CD4-positive, alpha-beta T cell treated with Interleukin-17A for 1 hour (primary cell): Measurements from ENCODE around the gene UMODL1.

ENCODE experiments used
- DNase-seq: peaks from one replicate; pipeline ENCODE4 v3.0.0-alpha.2; 2020

Gene UMODL1

GRCh38 chr21:42141643-42142042, 70.5 kb downstream of the UMODL1 start:
- no peak for DNase-seq

- no peak for DNase-seq
Observed at GRCh38 chr21:42142141-42142540, 71.0 kb downstream of the UMODL1 start.

DNA sequence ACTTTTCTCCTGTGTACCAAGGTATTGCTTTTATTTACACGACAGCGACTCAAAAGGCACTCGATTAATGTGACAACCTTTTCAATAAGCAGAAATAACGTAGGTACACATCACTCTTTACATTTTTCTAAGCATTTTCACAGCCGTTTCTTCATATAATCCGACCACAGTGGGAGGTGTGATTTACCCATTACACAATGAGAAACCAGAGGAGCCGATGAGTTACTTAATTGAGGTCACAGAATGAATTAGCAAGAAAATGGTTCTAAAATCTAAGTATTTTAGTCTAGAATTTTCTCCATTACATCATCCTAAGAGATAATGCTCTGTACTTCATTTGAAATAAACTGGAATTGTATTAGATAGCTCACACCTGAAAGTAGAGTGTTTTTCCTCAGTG, 71.5 kb downstream of the UMODL1 start:
- no peak for DNase-seq

- no peak for DNase-seq
Observed at GRCh38 chr21:42143111-42143510, 72.0 kb downstream of the UMODL1 start.

DNA sequence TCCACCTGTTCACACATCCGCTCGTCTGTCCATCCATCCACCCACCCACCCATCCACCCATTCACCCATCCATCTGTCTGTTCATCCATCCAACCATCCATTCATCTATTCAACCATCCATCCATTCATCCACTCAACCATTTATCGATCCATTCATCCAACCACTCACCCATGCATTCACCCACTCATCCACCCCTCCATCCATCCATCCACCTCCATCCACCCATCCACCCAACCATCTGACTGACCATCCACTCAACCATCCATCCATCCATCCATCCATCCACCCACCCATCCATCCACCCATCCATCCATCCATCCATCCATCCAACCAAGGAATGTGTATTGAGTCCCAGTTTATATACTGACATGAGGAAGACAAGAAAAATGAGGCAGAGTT, 73.1 kb downstream of the UMODL1 start:
- no peak for DNase-seq

DNA sequence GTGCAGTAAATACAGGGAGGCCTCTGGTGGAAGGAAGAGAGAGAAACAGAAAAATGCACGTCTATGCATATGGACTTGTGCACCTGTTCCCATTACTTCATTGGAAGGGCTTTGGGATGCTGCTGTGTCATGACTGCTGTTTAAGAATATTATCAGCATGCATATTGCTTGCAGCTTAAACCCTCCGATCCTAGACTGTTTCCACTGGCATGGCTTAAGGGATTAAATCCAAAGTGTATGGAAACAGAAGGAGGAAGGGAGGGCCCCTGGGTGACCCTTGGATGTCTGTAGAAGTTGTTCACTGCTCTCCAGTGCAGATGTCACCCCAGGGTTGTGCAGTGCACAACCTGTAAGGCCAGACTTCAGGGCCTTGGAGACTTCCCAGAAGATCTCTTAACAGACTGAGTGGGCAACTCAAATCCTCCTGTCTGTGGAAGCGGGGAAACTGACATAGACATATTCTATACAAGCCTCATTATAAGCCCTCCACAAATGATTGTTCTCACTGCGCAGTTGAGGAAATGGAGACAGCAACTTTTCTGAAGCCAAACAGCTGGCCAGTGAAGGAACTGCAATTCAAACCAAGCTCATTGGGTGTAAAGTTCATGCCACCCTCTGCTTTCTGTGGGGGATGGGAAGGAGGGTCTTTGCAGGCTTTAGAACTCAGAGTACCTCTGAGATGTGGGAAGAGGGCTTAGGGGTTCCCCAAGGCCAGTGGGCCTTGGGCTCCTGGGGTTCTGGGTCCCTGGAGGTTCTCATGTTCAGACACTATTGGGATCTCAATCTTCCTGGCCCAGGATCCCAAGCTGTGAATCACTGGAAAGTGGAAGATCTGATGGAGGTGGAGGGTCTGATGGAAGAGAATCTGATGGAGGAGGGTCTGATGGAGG, 73.8 kb downstream of the UMODL1 start:
- no peak for DNase-seq

- DNase-seq, result peak; percentile 78
Observed at GRCh38 chr21:42145569-42146272, 74.6 kb downstream of the UMODL1 start.

DNA sequence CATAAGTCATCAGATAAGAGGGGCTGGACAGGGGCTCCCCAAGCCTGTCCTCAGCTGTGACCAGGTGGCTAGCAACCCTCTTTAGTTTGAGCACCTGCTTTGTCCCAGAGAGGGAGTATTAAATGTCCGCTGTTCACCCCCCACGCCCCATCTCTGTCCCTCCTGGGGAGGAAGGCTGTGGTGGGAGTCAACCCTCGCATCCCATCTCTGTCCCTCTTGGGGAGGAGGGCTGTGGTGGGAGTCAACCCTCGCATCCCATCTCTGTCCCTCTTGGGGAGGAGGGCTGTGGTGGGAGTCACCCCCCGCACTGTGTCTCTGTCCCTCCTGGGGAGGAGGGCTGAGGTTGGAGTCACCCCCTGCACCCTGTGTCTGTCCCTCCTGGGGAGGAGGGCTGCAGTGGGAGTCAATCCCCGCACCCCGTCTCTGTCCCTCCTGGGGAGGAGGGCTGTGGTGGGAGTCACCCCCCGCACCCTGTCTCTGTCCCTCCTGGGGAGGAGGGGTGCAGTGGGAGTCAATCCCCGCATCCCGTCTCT, 75.2 kb downstream of the UMODL1 start:
- DNase-seq, result no peak

- no peak for DNase-seq
Observed at GRCh38 chr21:42146821-42147220, 75.7 kb downstream of the UMODL1 start.

- DNase-seq, result no peak
Observed at GRCh38 chr21:42147386-42148020, 76.4 kb downstream of the UMODL1 start.

DNA sequence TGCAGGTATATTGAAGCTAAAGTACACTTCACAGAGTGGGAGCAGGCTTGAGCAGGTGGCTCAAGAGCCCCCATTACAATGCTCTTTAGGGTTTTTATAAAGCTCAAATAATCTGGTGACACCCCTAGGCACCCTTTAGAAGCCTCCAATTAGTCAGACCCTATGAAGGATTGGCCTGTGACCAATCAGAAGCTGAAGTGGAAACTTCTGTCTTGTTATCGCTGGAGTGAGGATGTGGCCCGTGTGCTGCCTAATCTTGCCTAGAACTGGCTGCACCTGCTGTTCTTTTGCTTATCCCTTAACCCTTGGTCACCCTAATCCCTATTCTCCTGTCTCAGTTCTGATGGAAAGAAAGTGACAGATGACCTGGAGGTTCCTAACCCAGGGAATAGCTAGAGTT, 77.0 kb downstream of the UMODL1 start:
- DNase-seq, result no peak

GRCh38 chr21:42148584-42148983, 77.5 kb downstream of the UMODL1 start:
- DNase-seq, result no peak

DNA sequence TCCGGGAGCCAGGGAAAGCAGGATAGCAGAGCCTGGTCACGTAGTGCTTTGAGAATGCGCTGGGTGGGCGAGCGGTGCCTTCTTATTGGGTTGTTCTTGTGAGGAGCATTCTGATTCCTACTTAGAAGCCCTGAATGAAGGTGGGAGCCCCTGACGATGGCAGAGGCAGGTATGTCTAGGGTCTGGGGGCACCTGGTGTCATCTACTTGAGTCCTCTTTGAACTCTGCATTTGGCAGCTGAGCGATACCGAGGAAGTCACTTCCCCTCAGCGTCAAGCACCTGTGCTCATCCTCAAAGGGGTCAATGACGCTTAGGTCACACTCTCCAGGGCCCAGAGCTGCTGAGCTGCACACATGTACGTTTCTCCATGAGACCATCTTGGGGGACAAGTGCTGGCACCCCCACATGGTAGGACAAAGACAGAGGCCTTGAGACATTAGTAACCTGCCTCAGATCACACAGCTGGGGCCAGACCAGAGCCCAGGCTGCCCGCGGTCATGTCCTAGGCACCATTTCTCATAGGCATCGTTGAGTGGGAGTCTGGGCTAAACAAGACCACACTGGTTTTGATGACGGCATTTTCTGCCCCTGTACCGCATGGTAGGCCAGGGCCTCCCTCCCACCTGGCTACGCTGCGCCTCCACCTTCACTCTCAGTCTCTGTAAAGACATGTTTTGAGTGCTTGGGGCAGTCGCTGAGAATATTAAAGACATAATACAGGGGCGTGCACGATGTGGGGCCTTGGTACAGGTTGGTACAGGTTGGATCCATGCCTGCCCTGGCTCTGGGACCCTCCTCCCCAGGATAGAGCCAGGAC, 78.7 kb downstream of the UMODL1 start:
- no peak for DNase-seq

- DNase-seq, result no peak
Observed at GRCh38 chr21:42150474-42151085, 79.5 kb downstream of the UMODL1 start.

DNA sequence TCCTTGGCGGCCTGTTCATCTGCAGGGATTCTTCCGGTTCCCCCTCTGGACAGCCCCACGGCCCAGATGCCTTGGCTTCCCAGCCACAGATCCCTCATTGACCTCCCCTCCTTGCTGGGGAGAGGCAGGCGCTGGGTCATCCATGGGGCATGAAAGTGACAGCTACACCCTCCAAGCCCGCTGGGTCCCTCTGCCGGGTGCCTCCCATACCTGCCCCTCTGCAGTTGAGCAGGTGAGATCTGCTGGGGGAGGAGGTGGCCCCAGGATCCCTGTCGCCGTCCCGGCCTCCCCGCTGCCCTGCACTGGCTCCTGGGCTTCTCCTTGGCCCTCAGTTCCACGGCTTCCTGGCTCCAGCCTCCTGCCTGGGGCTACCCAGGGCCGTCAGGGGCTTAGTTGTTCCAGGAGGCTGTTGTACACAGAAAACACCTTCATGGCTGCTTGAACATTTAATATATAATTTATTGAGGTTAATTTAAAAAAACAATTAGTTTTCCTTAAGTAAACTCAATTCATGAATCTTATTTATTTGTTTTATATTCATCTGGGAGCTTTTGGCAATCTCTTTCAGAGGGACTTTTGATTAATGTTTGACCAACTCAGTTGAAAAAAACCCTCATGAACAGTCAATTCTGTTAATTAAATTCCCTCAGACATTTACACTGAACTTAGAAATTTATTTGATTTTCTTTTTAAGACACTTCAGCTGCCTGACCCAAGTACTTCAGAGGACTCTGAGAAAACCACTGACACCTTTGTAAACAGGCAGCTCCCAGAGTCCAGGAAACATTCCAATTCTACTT, 80.2 kb downstream of the UMODL1 start:
- no peak for DNase-seq

DNA sequence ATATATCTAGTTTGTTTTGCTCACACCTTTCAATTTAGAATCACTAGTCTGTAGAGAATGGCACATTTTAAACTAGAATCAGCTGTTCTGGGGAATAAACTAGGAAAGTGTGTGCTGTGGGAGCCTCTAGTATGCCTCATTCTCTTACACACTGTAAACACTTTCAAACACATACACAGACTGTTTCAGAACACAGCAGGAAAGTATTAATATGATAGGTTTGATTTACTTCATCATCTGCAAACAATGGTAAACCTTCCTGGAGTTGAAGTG, 80.8 kb downstream of the UMODL1 start:
- DNase-seq, result no peak

DNA sequence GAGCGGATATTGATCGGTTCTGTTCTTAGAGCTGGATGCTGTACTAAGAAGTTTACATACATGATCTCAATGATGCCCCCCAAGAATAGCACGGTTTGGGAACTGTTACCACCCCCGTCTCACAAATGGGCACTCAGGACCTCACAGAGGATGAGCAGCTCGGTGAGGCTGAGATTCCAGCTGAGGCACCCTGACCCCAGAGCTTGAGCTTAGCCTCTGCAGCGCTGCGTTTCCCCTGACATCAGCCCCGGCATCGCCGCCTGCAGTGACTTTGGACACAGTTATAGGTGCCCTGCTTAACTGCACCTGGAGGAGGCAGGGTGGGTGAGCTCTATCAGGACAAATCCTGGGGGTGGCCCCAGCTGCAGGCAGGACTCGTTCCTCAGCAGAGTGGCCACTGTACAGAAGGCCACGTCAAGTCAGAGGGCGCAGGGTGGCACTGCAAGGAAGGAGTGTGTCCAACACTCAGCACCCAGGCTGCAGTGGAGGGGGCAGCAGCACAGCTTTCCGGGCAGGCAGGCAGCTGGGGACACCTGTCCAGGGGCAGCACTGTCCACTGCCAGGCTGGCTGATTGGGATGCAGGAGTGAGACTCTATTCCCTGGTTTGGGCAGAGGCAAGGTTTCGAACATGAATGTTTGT, 82.0 kb downstream of the UMODL1 start:
- no peak for DNase-seq

GRCh38 chr21:42153746-42154145, 82.6 kb downstream of the UMODL1 start:
- no peak for DNase-seq

DNA sequence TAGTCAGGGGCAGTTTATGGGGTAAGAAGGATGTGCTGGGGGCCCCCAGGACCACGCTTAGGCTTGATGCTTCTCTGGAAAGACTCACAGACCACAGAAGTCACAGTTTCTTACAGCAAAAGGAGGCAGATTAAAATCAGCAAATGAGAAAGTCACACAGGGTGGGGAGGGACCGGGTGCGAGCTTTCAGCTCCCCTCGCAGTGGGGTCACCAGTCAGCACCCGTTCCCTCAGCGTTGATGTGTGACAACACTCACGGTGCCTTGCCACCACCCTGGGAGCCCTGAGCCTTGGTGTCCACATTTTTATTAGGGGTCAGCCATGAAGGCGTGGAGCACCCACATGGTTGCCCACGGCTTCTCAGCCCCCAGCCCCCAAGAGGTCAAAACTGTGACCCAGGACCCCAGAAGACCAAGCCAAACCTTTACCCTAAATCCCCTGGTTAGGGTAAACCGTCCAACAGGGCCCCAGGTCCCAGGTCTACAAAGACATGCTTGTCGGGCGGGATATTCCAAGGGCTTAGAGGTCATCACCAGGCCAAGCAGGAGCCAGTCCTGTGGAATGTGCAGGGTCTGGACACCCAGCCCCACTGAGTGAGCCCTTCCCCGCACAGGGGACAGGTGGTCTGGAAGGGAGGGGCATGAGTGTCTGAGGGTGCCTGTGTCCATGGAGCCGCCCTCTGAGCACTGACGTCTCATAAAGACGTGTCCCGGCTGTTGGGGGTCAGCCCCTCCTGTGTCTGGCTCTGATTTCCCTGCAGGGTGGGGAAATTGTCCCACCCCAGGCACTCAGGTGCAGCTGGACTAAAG, 83.3 kb downstream of the UMODL1 start:
- no peak for DNase-seq
